HFFc6 (cell line): ENCODE data around the gene SRPK1. TPM values are rescaled to one million over a fixed set of nuclear protein-coding genes. Genes with fewer than 3 reads are reported as not detected.

ENCODE experiments used
- DNase-seq: peaks from one replicate; pipeline ENCODE4 v3.0.0-alpha.2; 2018
- H3K27ac Mint-ChIP-seq: 2 replicates; pipeline ENCODE4 v1.8.0; 2020; ENCODE audit warnings: mild to moderate bottlenecking, mixed read lengths
- H3K27me3 Mint-ChIP-seq: 2 replicates; pipeline ENCODE4 v1.8.0; 2021; ENCODE audit warnings: mild to moderate bottlenecking, moderate library complexity, mixed read lengths; ENCODE audit not compliant: insufficient read depth
- H3K36me3 Mint-ChIP-seq: 2 replicates; pipeline ENCODE4 v1.8.0; 2021; ENCODE audit warnings: low read depth, mixed read lengths
- H3K4me1 Mint-ChIP-seq: 2 replicates; pipeline ENCODE4 v1.8.0; 2020; ENCODE audit warnings: low read depth, mixed read lengths
- H3K4me3 Mint-ChIP-seq: 2 replicates; pipeline ENCODE4 v1.8.0; 2020; ENCODE audit warnings: mild to moderate bottlenecking, moderate library complexity, mixed read lengths
- H3K9me3 Mint-ChIP-seq: 2 replicates; pipeline ENCODE4 v1.8.0; 2020; ENCODE audit warnings: mild to moderate bottlenecking, mixed read lengths
- total RNA-seq, 6 experiments: library from RNA; stranded (reverse); fragmentation: NEBNext Ultra II Directional; extraction: Animal tissue kit (Norgen Biotek cat#: 25700); gene quantifications; 2 replicates in 1 of 6; 3 replicates in 5 of 6; pipeline ENCODE4 v1.2.3, GENCODE V29; 2021
- TF ChIP-seq, protein P1 (sequence below): fragments of 200-600 bp; sonication (generic); IDR thresholded peaks from 2 replicates; pipeline ENCODE4 v1.5.0; 2021; ENCODE audit warnings: antibody characterized with exemption, mild to moderate bottlenecking

The SRPK1 gene
- total RNA-seq, 6 experiments from 2014 or later = 45.9 to 55.2 (median 48.3) TPM

DNA sequence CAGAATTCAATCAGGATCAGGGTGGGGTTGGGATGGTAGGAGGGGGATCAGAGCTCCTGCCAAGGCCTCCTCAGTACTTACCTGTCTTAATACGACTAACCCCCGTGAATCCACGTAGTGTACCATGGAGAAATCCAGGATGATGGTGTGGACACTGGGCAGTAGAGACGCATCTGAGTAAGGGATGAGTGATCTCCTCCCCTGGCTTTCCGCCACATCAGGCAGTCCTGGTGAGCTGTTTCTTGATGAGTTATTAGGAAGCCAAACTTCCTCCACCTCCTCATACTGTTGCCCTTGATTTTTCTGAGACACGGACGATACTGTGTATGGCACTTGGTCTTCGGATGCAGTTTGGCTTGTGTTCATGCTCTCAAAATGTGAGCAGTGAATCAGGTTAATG lies 34.2 kb upstream of the SRPK1 start:
- TF ChIP-seq, protein P1, sequence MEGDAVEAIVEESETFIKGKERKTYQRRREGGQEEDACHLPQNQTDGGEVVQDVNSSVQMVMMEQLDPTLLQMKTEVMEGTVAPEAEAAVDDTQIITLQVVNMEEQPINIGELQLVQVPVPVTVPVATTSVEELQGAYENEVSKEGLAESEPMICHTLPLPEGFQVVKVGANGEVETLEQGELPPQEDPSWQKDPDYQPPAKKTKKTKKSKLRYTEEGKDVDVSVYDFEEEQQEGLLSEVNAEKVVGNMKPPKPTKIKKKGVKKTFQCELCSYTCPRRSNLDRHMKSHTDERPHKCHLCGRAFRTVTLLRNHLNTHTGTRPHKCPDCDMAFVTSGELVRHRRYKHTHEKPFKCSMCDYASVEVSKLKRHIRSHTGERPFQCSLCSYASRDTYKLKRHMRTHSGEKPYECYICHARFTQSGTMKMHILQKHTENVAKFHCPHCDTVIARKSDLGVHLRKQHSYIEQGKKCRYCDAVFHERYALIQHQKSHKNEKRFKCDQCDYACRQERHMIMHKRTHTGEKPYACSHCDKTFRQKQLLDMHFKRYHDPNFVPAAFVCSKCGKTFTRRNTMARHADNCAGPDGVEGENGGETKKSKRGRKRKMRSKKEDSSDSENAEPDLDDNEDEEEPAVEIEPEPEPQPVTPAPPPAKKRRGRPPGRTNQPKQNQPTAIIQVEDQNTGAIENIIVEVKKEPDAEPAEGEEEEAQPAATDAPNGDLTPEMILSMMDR = no peak

GRCh38 chr6:35954333-35954732 lies 33.4 kb upstream of the SRPK1 start:
- peaks cover 37% of the 10 kb centered on the region for H3K4me1 Mint-ChIP-seq
- no peaks in the 10 kb centered on the region for H3K36me3 Mint-ChIP-seq
- no peaks in the 10 kb centered on the region for H3K9me3 Mint-ChIP-seq
- TF ChIP-seq, protein P1 = no peak
- no peak for DNase-seq
- peaks cover 6% of the 10 kb centered on the region; the same call in 1 of the 2 replicates for H3K27me3 Mint-ChIP-seq
- H3K27ac Mint-ChIP-seq = no peak overlapping the region
- no peak overlapping the region for H3K4me3 Mint-ChIP-seq

More for the DNA sequence above, 34.2 kb upstream of the SRPK1 start:
- no peaks in the 10 kb centered on the region for H3K9me3 Mint-ChIP-seq
- H3K36me3 Mint-ChIP-seq = no peaks in the 10 kb centered on the region
- peaks cover 8% of the 10 kb centered on the region for H3K27me3 Mint-ChIP-seq
- H3K4me3 Mint-ChIP-seq = no peak overlapping the region
- H3K27ac Mint-ChIP-seq = no peak overlapping the region; the same call in 1 of the 2 replicates
- peaks cover 39% of the 10 kb centered on the region for H3K4me1 Mint-ChIP-seq
- DNase-seq = peak; percentile 36

GRCh38 chr6:35948725-35949124 lies 27.8 kb upstream of the SRPK1 start:
- peaks cover 33% of the 10 kb centered on the region for H3K4me1 Mint-ChIP-seq
- H3K27ac Mint-ChIP-seq = no peak overlapping the region
- peak; percentile 17 for DNase-seq
- H3K27me3 Mint-ChIP-seq = no peaks in the 10 kb centered on the region; the same call in 1 of the 2 replicates
- TF ChIP-seq, protein P1 = peak; percentile 51
- H3K36me3 Mint-ChIP-seq = no peaks in the 10 kb centered on the region
- no peaks in the 10 kb centered on the region for H3K9me3 Mint-ChIP-seq
- no peak overlapping the region for H3K4me3 Mint-ChIP-seq

- Mint-ChIP-seq H3K9me3 (peaks cover 5% of the 10 kb centered on the region; the same call in 1 of the 2 replicates), H3K27me3 (peaks cover 4% of the 10 kb centered on the region; the same call in 1 of the 2 replicates), H3K36me3 (peaks cover 5% of the 10 kb centered on the region; the same call in 1 of the 2 replicates), H3K27ac (no peak overlapping the region), H3K4me1 (peaks cover 12% of the 10 kb centered on the region), H3K4me3 (no peak overlapping the region)
- TF ChIP-seq, protein P1 = no peak
- no peak for DNase-seq
Observed at GRCh38 chr6:35945650-35946025, 24.7 kb upstream of the SRPK1 start.

DNA sequence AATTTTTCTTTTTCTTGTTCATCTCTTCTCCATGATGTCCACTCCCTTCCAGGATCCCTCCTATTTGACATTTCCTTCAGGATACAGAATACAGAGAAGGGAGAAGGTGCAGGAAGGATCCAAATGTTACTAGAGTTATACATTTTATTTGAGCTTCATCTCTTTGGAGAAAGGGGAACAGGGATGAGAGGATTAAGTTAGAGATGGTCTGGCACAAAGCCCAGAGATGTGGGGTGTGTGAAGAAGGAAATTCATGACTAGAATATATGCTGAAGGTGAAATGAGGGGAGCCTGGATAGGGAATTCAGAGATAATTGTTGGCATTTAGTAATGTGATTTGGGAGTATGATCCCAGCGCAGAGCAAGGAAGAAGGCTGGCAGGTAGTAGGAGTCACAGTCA lies 22.5 kb upstream of the SRPK1 start:
- peaks cover 5% of the 10 kb centered on the region; the same call in 1 of the 2 replicates for H3K9me3 Mint-ChIP-seq
- DNase-seq = no peak
- H3K27me3 Mint-ChIP-seq = peaks cover 7% of the 10 kb centered on the region
- peaks cover 5% of the 10 kb centered on the region for H3K36me3 Mint-ChIP-seq
- H3K27ac Mint-ChIP-seq = no peak overlapping the region
- H3K4me3 Mint-ChIP-seq = no peak overlapping the region
- peaks cover 12% of the 10 kb centered on the region for H3K4me1 Mint-ChIP-seq
- TF ChIP-seq, protein P1 = no peak
